Measurements from ENCODE around the gene IRF4.

Gene IRF4

GRCh38 chr6:444653-445275, 53.2 kb downstream of the IRF4 start:
- no peak for DNase-seq (ENCODE audit: low read depth)

- DNase-seq (ENCODE audit: low read depth) = no peak
Observed at GRCh38 chr6:445571-446417, 54.2 kb downstream of the IRF4 start.

GRCh38 chr6:446418-447366, 55.1 kb downstream of the IRF4 start:
- no peak for DNase-seq (ENCODE audit: low read depth)

GRCh38 chr6:447381-448165, 56.0 kb downstream of the IRF4 start:
- DNase-seq (ENCODE audit: low read depth) = no peak

- no peak for DNase-seq (ENCODE audit: low read depth)
Observed at GRCh38 chr6:448296-449056, 56.9 kb downstream of the IRF4 start.

GRCh38 chr6:449057-449430, 57.5 kb downstream of the IRF4 start:
- DNase-seq (ENCODE audit: low read depth) = no peak

GRCh38 chr6:449486-450419, 58.2 kb downstream of the IRF4 start:
- DNase-seq (ENCODE audit: low read depth) = no peak

GRCh38 chr6:451336-451735, 59.8 kb downstream of the IRF4 start:
- DNase-seq (ENCODE audit: low read depth) = no peak

- DNase-seq (ENCODE audit: low read depth) = no peak
Observed at GRCh38 chr6:451847-452246, 60.3 kb downstream of the IRF4 start.

GRCh38 chr6:452301-453067, 60.9 kb downstream of the IRF4 start:
- DNase-seq (ENCODE audit: low read depth) = no peak

GRCh38 chr6:453152-453551, 61.6 kb downstream of the IRF4 start:
- DNase-seq (ENCODE audit: low read depth) = peak; percentile 40

- DNase-seq (ENCODE audit: low read depth) = no peak
Observed at GRCh38 chr6:454148-454991, 62.8 kb downstream of the IRF4 start.

- DNase-seq (ENCODE audit: low read depth) = no peak
Observed at GRCh38 chr6:455006-455585, 63.5 kb downstream of the IRF4 start.

- DNase-seq (ENCODE audit: low read depth) = no peak
Observed at GRCh38 chr6:455835-456234, 64.3 kb downstream of the IRF4 start.

GRCh38 chr6:456358-456867, 64.9 kb downstream of the IRF4 start:
- no peak for DNase-seq (ENCODE audit: low read depth)

GRCh38 chr6:456887-457286, 65.3 kb downstream of the IRF4 start:
- DNase-seq (ENCODE audit: low read depth) = no peak
